ENCODE data around the gene FBN1. TPM values are rescaled to one million over a fixed set of nuclear protein-coding genes. Genes with fewer than 3 reads are reported as not detected.

Gene FBN1
- total RNA-seq, 4 donors from 2014 or later: 17.6 to 106 (median 31.2) TPM

DNA sequence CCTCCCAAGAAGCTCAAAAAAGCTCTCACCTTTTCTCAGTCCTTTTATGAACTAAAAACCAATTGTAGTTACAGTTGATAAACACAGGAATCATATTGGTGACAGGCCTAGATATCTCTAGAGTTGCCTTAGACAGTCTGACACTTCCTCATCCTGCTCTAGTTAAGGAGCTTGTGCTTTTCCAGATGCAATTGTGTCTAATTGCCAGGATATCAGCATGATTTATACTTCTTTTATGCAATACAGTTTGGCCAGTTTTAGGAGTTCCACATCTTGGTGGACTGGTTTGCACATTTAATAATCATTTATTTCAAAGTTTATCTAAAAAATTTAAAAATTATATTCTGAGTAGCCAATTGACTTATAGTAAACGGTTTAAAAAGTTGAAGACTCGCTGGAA is 218.6 kb downstream of the FBN1 start:
- in situ Hi-C loops (cut with MboI; ENCODE audit: low pct_ligation_motif_present in 1 of 4, low pct_unique_long_range_greater_than_20kb in 1 of 4, low sequenced_read_pairs in 3 of 4) (no loop called here), intact Hi-C loops (cut with DNase I; ENCODE audit: low total_unique reads) (no loop called here)
- H3K4me1 ChIP-seq: no peaks in the 10 kb centered on the region
- H3K27ac ChIP-seq: no peak overlapping the region
- H3K9me3 ChIP-seq: no peaks in the 10 kb centered on the region
- H3K27me3 ChIP-seq: no peaks in the 10 kb centered on the region
- H3K4me3 ChIP-seq: no peak overlapping the region
- WGBS, 2 donors (ENCODE audit: low coverage in 1 of 2): 72 to 85% methylated on average over 2 of the region's 2 CpGs
- TF ChIP-seq, protein P1, sequence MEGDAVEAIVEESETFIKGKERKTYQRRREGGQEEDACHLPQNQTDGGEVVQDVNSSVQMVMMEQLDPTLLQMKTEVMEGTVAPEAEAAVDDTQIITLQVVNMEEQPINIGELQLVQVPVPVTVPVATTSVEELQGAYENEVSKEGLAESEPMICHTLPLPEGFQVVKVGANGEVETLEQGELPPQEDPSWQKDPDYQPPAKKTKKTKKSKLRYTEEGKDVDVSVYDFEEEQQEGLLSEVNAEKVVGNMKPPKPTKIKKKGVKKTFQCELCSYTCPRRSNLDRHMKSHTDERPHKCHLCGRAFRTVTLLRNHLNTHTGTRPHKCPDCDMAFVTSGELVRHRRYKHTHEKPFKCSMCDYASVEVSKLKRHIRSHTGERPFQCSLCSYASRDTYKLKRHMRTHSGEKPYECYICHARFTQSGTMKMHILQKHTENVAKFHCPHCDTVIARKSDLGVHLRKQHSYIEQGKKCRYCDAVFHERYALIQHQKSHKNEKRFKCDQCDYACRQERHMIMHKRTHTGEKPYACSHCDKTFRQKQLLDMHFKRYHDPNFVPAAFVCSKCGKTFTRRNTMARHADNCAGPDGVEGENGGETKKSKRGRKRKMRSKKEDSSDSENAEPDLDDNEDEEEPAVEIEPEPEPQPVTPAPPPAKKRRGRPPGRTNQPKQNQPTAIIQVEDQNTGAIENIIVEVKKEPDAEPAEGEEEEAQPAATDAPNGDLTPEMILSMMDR (IDR thresholded peaks at IDR 0.05): no peak
- no peak for TF ChIP-seq EP300 (IDR thresholded peaks at IDR 0.05; ENCODE audit: low read depth)
- no peak for TF ChIP-seq POLR2AphosphoS5 (IDR thresholded peaks at IDR 0.05)
- TF ChIP-seq POLR2A (IDR thresholded peaks at IDR 0.05): no peak
- DNase-seq: no peak
- H3K36me3 ChIP-seq: peaks cover 0 to 14% (median 0%) of the 10 kb centered on the region in 4 donors

DNA sequence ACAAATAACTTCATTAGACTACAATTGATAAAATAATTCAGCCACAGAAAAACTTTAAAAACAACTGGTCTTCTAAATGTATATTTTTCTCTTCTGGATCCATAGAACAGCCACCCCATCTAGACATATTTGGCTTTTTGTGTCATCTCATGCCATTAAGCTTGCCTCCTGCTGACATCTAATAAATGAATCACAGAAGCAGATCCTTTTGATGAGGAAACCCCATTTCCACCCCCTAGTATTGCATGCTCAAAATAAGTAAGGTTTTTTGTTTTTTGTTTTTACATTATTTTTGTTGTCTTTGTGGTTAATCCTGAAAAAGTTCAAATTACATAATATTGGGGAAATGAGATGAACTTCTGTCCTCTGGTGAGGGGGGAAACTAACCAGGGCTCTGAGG is 219.5 kb downstream of the FBN1 start:
- H3K9me3 ChIP-seq: no peaks in the 10 kb centered on the region
- TF ChIP-seq EP300 (IDR thresholded peaks at IDR 0.05; ENCODE audit: low read depth): no peak
- no peak for TF ChIP-seq POLR2AphosphoS5 (IDR thresholded peaks at IDR 0.05)
- no peak for TF ChIP-seq POLR2A (IDR thresholded peaks at IDR 0.05)
- TF ChIP-seq, protein P1 (IDR thresholded peaks at IDR 0.05): no peak
- intact Hi-C loops (cut with DNase I; ENCODE audit: low total_unique reads): no loop called here
- H3K36me3 ChIP-seq: peaks cover 0 to 14% (median 0%) of the 10 kb centered on the region in 4 donors
- H3K4me1 ChIP-seq: no peaks in the 10 kb centered on the region
- in situ Hi-C loops (cut with MboI; ENCODE audit: low pct_ligation_motif_present in 1 of 4, low pct_unique_long_range_greater_than_20kb in 1 of 4, low sequenced_read_pairs in 3 of 4): no loop called here
- H3K27me3 ChIP-seq: no peaks in the 10 kb centered on the region
- no peak overlapping the region for H3K4me3 ChIP-seq
- H3K27ac ChIP-seq: no peak overlapping the region
- DNase-seq: no peak

DNA sequence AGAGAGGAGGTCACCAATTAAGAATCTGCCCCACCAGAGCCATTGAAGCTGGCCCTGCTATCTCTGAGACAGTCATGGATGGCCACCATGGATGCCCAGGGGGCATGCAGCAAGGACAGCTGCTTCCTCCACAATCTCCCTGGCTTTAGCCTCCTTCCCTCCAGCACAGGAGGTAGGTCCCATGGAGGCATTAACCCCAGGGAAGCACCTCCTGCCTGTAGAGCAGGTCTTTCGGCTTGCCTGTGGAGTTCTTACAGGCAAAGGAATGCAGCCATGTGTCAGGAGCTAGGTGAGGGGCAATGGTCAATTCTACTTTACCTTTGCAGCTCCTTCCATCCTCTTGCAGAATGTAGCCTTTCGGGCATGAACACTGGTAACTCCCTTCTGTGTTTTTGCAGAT is 220.5 kb downstream of the FBN1 start:
- DNase-seq: no peak
- H3K27me3 ChIP-seq: no peaks in the 10 kb centered on the region
- H3K27ac ChIP-seq: no peak overlapping the region
- no peaks in the 10 kb centered on the region for H3K9me3 ChIP-seq
- TF ChIP-seq, protein P1 (IDR thresholded peaks at IDR 0.05): no peak
- TF ChIP-seq POLR2A (IDR thresholded peaks at IDR 0.05) (no peak), POLR2AphosphoS5 (IDR thresholded peaks at IDR 0.05) (no peak), EP300 (IDR thresholded peaks at IDR 0.05; ENCODE audit: low read depth) (no peak)
- H3K4me1 ChIP-seq: no peaks in the 10 kb centered on the region
- no peak overlapping the region for H3K4me3 ChIP-seq
- WGBS, 2 donors (ENCODE audit: low coverage in 1 of 2): 87% methylated on average over 2 of the region's 2 CpGs; no CpG with 5 or more reads in 1 of the 2 donors
- peaks cover 0 to 14% (median 0%) of the 10 kb centered on the region in 4 donors for H3K36me3 ChIP-seq
- intact Hi-C loops (cut with DNase I; ENCODE audit: low total_unique reads): no loop called here
- in situ Hi-C loops (cut with MboI; ENCODE audit: low pct_ligation_motif_present in 1 of 4, low pct_unique_long_range_greater_than_20kb in 1 of 4, low sequenced_read_pairs in 3 of 4): no loop called here

DNA sequence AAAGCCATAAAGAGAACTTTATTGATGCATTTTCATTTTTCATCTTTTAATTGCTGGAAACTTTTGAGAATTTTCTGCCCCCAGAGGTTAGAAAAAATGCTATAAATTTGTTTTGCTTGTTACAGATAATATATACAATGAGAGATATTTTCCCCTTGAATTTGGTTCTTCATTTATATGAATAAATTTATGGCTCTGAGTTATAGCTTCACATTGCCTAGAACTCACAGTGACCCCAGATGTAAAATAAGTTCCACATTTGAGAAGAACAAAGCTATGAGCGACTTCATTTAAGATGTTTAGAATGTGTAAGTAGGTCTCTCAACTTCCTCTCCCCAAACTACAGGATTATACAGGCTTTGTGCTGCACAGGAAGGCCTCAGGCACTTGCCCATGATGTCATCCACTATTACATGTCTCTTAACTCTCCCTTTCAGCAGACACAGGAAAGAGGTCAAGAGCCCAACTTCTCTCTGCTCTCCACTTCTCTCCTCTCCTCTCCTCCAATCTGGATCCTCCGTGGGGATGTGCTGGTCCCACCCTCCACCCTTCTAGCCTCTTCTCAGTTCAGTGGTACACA is 221.5 kb downstream of the FBN1 start:
- Histone ChIP-seq H3K36me3 (peaks cover 0 to 10% (median 0%) of the 10 kb centered on the region in 4 donors), H3K9me3 (no peaks in the 10 kb centered on the region), H3K27me3 (no peaks in the 10 kb centered on the region), H3K27ac (no peak overlapping the region), H3K4me3 (no peak overlapping the region), H3K4me1 (no peaks in the 10 kb centered on the region)
- TF ChIP-seq, protein P1 (IDR thresholded peaks at IDR 0.05): no peak
- no peak for TF ChIP-seq EP300 (IDR thresholded peaks at IDR 0.05; ENCODE audit: low read depth)
- intact Hi-C loops (cut with DNase I; ENCODE audit: low total_unique reads): no loop called here
- DNase-seq: no peak
- 60 to 81% methylated on average over 1 to 2 of the region's 2 CpGs for WGBS, 2 donors (ENCODE audit: low coverage in 1 of 2)
- in situ Hi-C loops (cut with MboI; ENCODE audit: low pct_ligation_motif_present in 1 of 4, low pct_unique_long_range_greater_than_20kb in 1 of 4, low sequenced_read_pairs in 3 of 4): no loop called here
